Urinary bladder (tissue), 4 donors: ENCODE data around the gene MAP3K2. TPM values are rescaled to one million over a fixed set of nuclear protein-coding genes. Genes with fewer than 3 reads are reported as not detected.
A peak's percentile ranks its signal among the peaks of the same experiment; 100 is the strongest.

ENCODE experiments used
- DNase-seq: peaks from one replicate; pipeline ENCODE4 v3.0.0-alpha.2; 2015; ENCODE audit errors: extremely low spot score
- H3K27ac ChIP-seq: one replicate; pipeline ENCODE4 v1.5.1; 2013; ENCODE audit warnings: low read depth, mild to moderate bottlenecking, moderate library complexity
- H3K36me3 ChIP-seq: one replicate; pipeline ENCODE4 v1.6.1; 2013; ENCODE audit warnings: mild to moderate bottlenecking, moderate library complexity; ENCODE audit not compliant: insufficient read depth
- H3K4me1 ChIP-seq: one replicate; pipeline ENCODE4 v1.6.1; 2013; ENCODE audit warnings: mild to moderate bottlenecking, moderate library complexity; ENCODE audit not compliant: insufficient read depth
- H3K4me3 ChIP-seq: one replicate; pipeline ENCODE4 v1.5.1; 2013; ENCODE audit warnings: low read depth, low read length
- WGBS: extraction: QIAGEN DNeasy Blood & Tissue Kit; methylation state at CpG from one replicate; pipeline ENCODE4 v1.1.7; 2013; 5-methylcytosine and 5-hydroxymethylcytosine counted together
- polyA plus RNA-seq: library from polyadenylated mRNA; stranded (reverse); fragments of 200-250 nt; gene quantifications from one replicate; pipeline ENCODE4 v1.2.3, GENCODE V29; 2013
- total RNA-seq: library from RNA; depleted of rRNA; stranded (reverse); fragments of >200 nt; gene quantifications from one replicate; pipeline ENCODE4 v1.2.3, GENCODE V29; 2014
- donor health status: healthy with polysubstance abuse.
- donor health status: healthy.

The MAP3K2 gene
- total and polyA plus RNA-seq, 2 donors: 11.3 to 61.3 TPM

- peaks cover 10% of the 10 kb centered on the region for H3K36me3 ChIP-seq
- 84% methylated on average over 2 of the region's 2 CpGs for WGBS
Observed at GRCh38 chr2:127280693-127281092, 107.1 kb downstream of the MAP3K2 start.

GRCh38 chr2:127279781-127280180 is 108.0 kb downstream of the MAP3K2 start:
- WGBS: 90% methylated on average over 5 of the region's 5 CpGs
- H3K36me3 ChIP-seq: peaks cover 13% of the 10 kb centered on the region

More at GRCh38 chr2:127280693-127281092, 107.1 kb downstream of the MAP3K2 start:
- Histone ChIP-seq H3K4me3 (no peak overlapping the region), H3K4me1 (no peaks in the 10 kb centered on the region), H3K27ac (no peak overlapping the region)
- no peak for DNase-seq

DNA sequence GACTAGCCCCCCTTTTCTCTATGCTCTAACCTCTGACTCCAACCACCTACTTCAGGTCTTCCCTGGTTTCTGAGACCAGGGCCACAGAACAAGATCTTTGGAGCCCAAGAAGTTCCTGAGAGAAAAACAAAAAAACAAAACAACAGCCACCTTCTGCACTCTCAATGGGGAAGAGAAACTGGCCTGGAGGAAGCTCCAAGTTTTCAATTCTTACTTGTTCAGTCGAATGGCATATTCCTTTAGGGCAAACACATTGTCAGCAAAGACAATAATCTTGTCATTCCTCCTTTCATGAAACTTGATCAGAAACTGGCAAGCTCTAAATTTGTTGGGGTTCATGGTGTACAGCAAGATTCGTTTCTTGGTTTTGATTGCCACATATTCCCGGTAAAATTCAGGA is 108.8 kb downstream of the MAP3K2 start:
- WGBS: 87% methylated on average over 3 of the region's 3 CpGs
- H3K4me3 ChIP-seq: no peak overlapping the region
- DNase-seq: no peak
- peaks cover 13% of the 10 kb centered on the region for H3K36me3 ChIP-seq
- no peak overlapping the region for H3K27ac ChIP-seq
- H3K4me1 ChIP-seq: no peaks in the 10 kb centered on the region

More at GRCh38 chr2:127279781-127280180, 108.0 kb downstream of the MAP3K2 start:
- no peaks in the 10 kb centered on the region for H3K4me1 ChIP-seq
- no peak for DNase-seq
- no peak overlapping the region for H3K27ac ChIP-seq
- no peak overlapping the region for H3K4me3 ChIP-seq

DNA sequence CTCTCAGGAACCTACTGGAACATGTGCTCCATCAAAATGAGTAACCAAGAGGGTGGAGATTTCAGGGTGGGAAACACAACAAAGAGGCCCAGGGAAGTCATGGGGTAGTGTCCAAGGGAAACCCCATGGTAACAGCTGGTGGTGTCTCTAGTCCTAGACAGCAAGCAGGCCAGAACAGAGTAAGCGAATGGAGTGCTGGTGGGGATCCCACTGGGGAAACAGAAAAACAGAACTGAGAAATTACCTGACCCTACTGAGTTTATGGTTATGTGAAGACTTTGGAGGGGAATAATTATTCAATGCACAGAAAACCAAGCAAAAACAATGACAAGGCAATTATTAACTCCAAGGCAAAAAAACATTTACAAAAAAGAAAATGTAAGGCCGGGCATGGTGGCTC is 110.7 kb downstream of the MAP3K2 start:
- no peak for DNase-seq
- Histone ChIP-seq H3K36me3 (peaks cover 11% of the 10 kb centered on the region), H3K27ac (no peak overlapping the region), H3K4me1 (no peaks in the 10 kb centered on the region), H3K4me3 (no peak overlapping the region)
- 92% methylated on average over 2 of the region's 2 CpGs for WGBS

DNA sequence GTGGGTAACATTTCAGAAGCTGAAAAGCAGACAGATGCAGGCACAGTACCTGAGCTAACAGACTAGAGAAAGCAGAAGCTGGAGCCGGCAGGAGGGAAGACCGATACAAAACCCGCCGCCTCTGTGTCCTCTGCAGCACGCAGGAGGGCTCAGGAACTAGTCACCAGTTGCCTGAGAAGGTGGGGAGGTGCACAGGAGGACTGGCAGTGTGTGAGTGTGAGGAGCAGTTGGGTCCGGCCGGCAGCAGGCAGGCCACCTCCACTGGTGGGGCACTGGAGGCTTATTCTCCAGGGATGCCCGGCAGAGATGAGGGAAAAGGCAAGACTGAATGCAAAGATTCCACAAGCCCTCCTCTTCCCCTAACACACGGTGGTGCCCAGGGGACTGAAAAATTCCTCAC is 112.0 kb downstream of the MAP3K2 start:
- peaks cover 10% of the 10 kb centered on the region for H3K36me3 ChIP-seq
- WGBS: 89% methylated on average over 9 of the region's 9 CpGs
- H3K4me3 ChIP-seq: no peak overlapping the region
- DNase-seq: no peak
- no peaks in the 10 kb centered on the region for H3K4me1 ChIP-seq
- no peak overlapping the region for H3K27ac ChIP-seq

GRCh38 chr2:127275356-127275755 is 112.4 kb downstream of the MAP3K2 start:
- Histone ChIP-seq H3K4me1 (no peaks in the 10 kb centered on the region), H3K27ac (no peak overlapping the region), H3K36me3 (peaks cover 10% of the 10 kb centered on the region), H3K4me3 (no peak overlapping the region)
- no peak for DNase-seq
- 92% methylated on average over 3 of the region's 3 CpGs for WGBS

- Histone ChIP-seq H3K27ac (no peak overlapping the region), H3K36me3 (peaks cover 5% of the 10 kb centered on the region), H3K4me3 (no peak overlapping the region), H3K4me1 (no peaks in the 10 kb centered on the region)
- 98% methylated on average over 5 of the region's 5 CpGs for WGBS
- no peak for DNase-seq
Observed at GRCh38 chr2:127270663-127271062, 117.1 kb downstream of the MAP3K2 start.

- Histone ChIP-seq H3K4me3 (no peak overlapping the region), H3K36me3 (peaks cover 3% of the 10 kb centered on the region), H3K4me1 (no peaks in the 10 kb centered on the region), H3K27ac (no peak overlapping the region)
- peak; percentile 6 for DNase-seq
- WGBS: 77% methylated on average over 8 of the region's 8 CpGs
Observed at GRCh38 chr2:127261804-127262406, 125.9 kb downstream of the MAP3K2 start.

- H3K4me1 ChIP-seq: no peaks in the 10 kb centered on the region
- WGBS: 95% methylated on average over 5 of the region's 5 CpGs
Observed at GRCh38 chr2:127259355-127259754, 128.4 kb downstream of the MAP3K2 start.

GRCh38 chr2:127256866-127257265 is 130.9 kb downstream of the MAP3K2 start:
- no peak overlapping the region for H3K27ac ChIP-seq
- H3K36me3 ChIP-seq: no peaks in the 10 kb centered on the region
- 83% methylated on average over 8 of the region's 8 CpGs for WGBS
- no peak overlapping the region for H3K4me3 ChIP-seq
- no peaks in the 10 kb centered on the region for H3K4me1 ChIP-seq
- DNase-seq: no peak

More at GRCh38 chr2:127259355-127259754, 128.4 kb downstream of the MAP3K2 start:
- Histone ChIP-seq H3K36me3 (peaks cover 3% of the 10 kb centered on the region), H3K27ac (no peak overlapping the region), H3K4me3 (no peak overlapping the region)
- DNase-seq: no peak

GRCh38 chr2:127256381-127256780 is 131.4 kb downstream of the MAP3K2 start:
- 91% methylated on average over 3 of the region's 3 CpGs for WGBS
- H3K27ac ChIP-seq: no peak overlapping the region
- no peaks in the 10 kb centered on the region for H3K4me1 ChIP-seq
- H3K4me3 ChIP-seq: no peak overlapping the region
- no peak for DNase-seq
- no peaks in the 10 kb centered on the region for H3K36me3 ChIP-seq

DNA sequence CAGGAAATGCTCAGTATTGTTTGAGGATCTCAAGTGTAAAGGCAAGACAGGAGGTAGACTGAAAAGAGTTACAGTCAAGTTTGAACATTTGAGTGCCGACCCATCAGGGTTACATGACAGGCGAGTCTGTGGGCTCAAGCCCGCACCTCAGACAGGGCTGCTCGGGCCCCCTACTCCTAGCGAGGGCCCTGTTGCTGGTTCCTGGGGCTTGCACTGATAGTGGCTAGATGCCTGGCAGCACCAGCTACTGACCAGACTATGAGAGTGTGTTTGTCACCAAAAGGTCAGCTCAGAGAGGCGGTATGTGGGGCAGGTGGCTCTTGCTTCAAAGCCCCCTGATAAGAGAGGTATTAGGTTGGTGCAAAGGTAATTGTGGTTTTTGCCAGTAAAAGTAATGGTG is 132.1 kb downstream of the MAP3K2 start:
- Histone ChIP-seq H3K27ac (no peak overlapping the region), H3K36me3 (no peaks in the 10 kb centered on the region), H3K4me1 (no peaks in the 10 kb centered on the region), H3K4me3 (no peak overlapping the region)
- WGBS: 96% methylated on average over 6 of the region's 6 CpGs
- no peak for DNase-seq

GRCh38 chr2:127255146-127255545 is 132.6 kb downstream of the MAP3K2 start:
- DNase-seq: peak; percentile 29
- H3K4me1 ChIP-seq: no peaks in the 10 kb centered on the region
- WGBS: 63% methylated on average over 2 of the region's 2 CpGs

GRCh38 chr2:127254386-127254981 is 133.3 kb downstream of the MAP3K2 start:
- Histone ChIP-seq H3K4me1 (no peaks in the 10 kb centered on the region), H3K36me3 (no peaks in the 10 kb centered on the region), H3K4me3 (no peak overlapping the region), H3K27ac (no peak overlapping the region)
- WGBS: 67% methylated on average over 7 of the region's 7 CpGs
- no peak for DNase-seq

More at GRCh38 chr2:127255146-127255545, 132.6 kb downstream of the MAP3K2 start:
- Histone ChIP-seq H3K4me3 (no peak overlapping the region), H3K36me3 (no peaks in the 10 kb centered on the region), H3K27ac (no peak overlapping the region)
